Lower leg skin (tissue), 4 donors: ENCODE data around the gene IFT27. TPM values are rescaled to one million over a fixed set of nuclear protein-coding genes. Genes with fewer than 3 reads are reported as not detected.

Experiments
- DNase-seq, 2 donors: peaks; one replicate each; pipeline ENCODE4 v3.0.0-alpha.2; 2019; ENCODE audit warnings: low spot score in 2 of 2
- H3K4me3 ChIP-seq: fragments of 200-600 bp; sonication (generic); 2 replicates; pipeline ENCODE4 v1.5.1; 2017; ENCODE audit warnings: mild to moderate bottlenecking, low read depth; ENCODE audit not compliant: poor library complexity, severe bottlenecking
- CTCF ChIP-seq, 3 donors: fragments of 450-650 bp; IDR thresholded peaks; one replicate each; pipeline ENCODE4 v1.5.1; 2016; ENCODE audit warnings: antibody characterized with exemption in 3 of 3, mild to moderate bottlenecking in 3 of 3, moderate library complexity in 2 of 3
- POLR2A ChIP-seq, 2 donors: fragments of 450-650 bp; IDR thresholded peaks; one replicate each; pipeline ENCODE4 v1.6.1; 2016 to 2017; ENCODE audit warnings: antibody characterized with exemption in 2 of 2, mild to moderate bottlenecking in 1 of 2, moderate library complexity in 1 of 2
- WGBS, 2 donors: methylation state at CpG; one replicate each; pipeline ENCODE4 v1.1.5; 2018; 5-methylcytosine and 5-hydroxymethylcytosine counted together
- intact Hi-C: fragments of 100-400 bp; cut with DNase I; formaldehyde crosslinking; loops from one replicate; pipeline ENCODE4 v1.15.0; 2023; ENCODE audit warnings: low total_unique reads
- total RNA-seq, 4 donors: library from RNA; depleted of rRNA; stranded (reverse); fragments of >200 nt; gene quantifications; one replicate each; pipeline ENCODE4 v1.1.0, GENCODE V29; 2016

Gene IFT27
- total RNA-seq, 4 donors from 2014 or later: 4.3 to 9.3 (median 8.7) TPM

GRCh38 chr22:36817525-36817848 lies 41.6 kb upstream of the IFT27 start:
- no peak overlapping the region for H3K4me3 ChIP-seq
- intact Hi-C loops: no loop called here
- 39 to 51% methylated on average over 5 of the region's 5 CpGs for WGBS, 2 donors
- TF ChIP-seq CTCF (IDR thresholded peaks at IDR 0.05) (no peak), POLR2A (IDR thresholded peaks at IDR 0.05) (no peak)
- DNase-seq: no peak

- WGBS, 2 donors: 5% methylated on average over 50 to 69 of the region's 75 CpGs
- no peak for DNase-seq
- intact Hi-C loops: no loop called here
- TF ChIP-seq CTCF (IDR thresholded peaks at IDR 0.05) (no peak), POLR2A (IDR thresholded peaks at IDR 0.05) (no peak)
- H3K4me3 ChIP-seq: no peak within 1 kb of the TSS
Observed at GRCh38 chr22:36816636-36817524, 41.0 kb upstream of the IFT27 start, which contains the start of gene PVALB. PVALB (minus strand) TSS chr22:36817035; CDS start chr22:36817005, 30 bp downstream.

- DNase-seq: no peak
- intact Hi-C loops: no loop called here
- H3K4me3 ChIP-seq: no peak overlapping the region
- TF ChIP-seq POLR2A (IDR thresholded peaks at IDR 0.05) (no peak), CTCF (IDR thresholded peaks at IDR 0.05) (no peak)
- 8 to 11% methylated on average over 11 of the region's 12 CpGs for WGBS, 2 donors
Observed at GRCh38 chr22:36816339-36816635, 40.4 kb upstream of the IFT27 start.

- TF ChIP-seq CTCF (IDR thresholded peaks at IDR 0.05) (no peak), POLR2A (IDR thresholded peaks at IDR 0.05) (no peak)
- 44% methylated on average over 8 of the region's 8 CpGs for WGBS, 2 donors
- DNase-seq: no peak
- intact Hi-C loops: no loop called here
- H3K4me3 ChIP-seq: no peak overlapping the region
Observed at GRCh38 chr22:36815558-36816338, 39.8 kb upstream of the IFT27 start.

GRCh38 chr22:36814801-36815200 lies 38.9 kb upstream of the IFT27 start:
- 73 to 75% methylated on average over 10 of the region's 10 CpGs for WGBS, 2 donors
- DNase-seq: no peak
- no peak overlapping the region for H3K4me3 ChIP-seq
- intact Hi-C loops: no loop called here
- no peak for TF ChIP-seq POLR2A (IDR thresholded peaks at IDR 0.05)
- no peak for TF ChIP-seq CTCF (IDR thresholded peaks at IDR 0.05)
